RWPE2 (cell line): ENCODE measurements around the gene TWIST2.

ENCODE experiments used
- ATAC-seq: fragments of 200-7000 bp; cut with Tn5 transposase; 3 replicates; pipeline ENCODE4 v1.9.1; 2021; ENCODE audit warnings: low read depth
- DNase-seq: peaks from one replicate; pipeline ENCODE4 v3.0.0-alpha.2; 2020; ENCODE audit warnings: low spot score
- H3K27ac ChIP-seq: fragments of 450-650 bp; 2 replicates; pipeline ENCODE4 v1.5.1; 2017; ENCODE audit warnings: mild to moderate bottlenecking; ENCODE audit not compliant: poor library complexity, severe bottlenecking
- H3K27me3 ChIP-seq: fragments of 250-450 bp; sonication (Bioruptor Pico); 2 replicates; pipeline ENCODE4 v1.5.1; 2021; ENCODE audit warnings: mild to moderate bottlenecking, moderate library complexity; ENCODE audit not compliant: insufficient read depth, poor library complexity, severe bottlenecking
- H3K36me3 ChIP-seq: fragments of 250-450 bp; sonication (Bioruptor Pico); 2 replicates; pipeline ENCODE4 v1.5.1; 2020; ENCODE audit warnings: low read depth, mild to moderate bottlenecking, moderate library complexity
- H3K4me1 ChIP-seq: fragments of 250-450 bp; sonication (Bioruptor Pico); 2 replicates; pipeline ENCODE4 v1.5.1; 2021; ENCODE audit warnings: mild to moderate bottlenecking, moderate library complexity; ENCODE audit not compliant: insufficient read depth, poor library complexity, severe bottlenecking
- H3K4me3 ChIP-seq: fragments of 250-450 bp; sonication (Bioruptor Pico); 2 replicates; pipeline ENCODE4 v1.5.1; 2021; ENCODE audit warnings: mild to moderate bottlenecking, moderate library complexity; ENCODE audit not compliant: severe bottlenecking
- H3K9me3 ChIP-seq: fragments of 250-450 bp; sonication (Bioruptor Pico); 2 replicates; pipeline ENCODE4 v1.5.1; 2021; ENCODE audit warnings: mild to moderate bottlenecking, moderate library complexity; ENCODE audit not compliant: severe bottlenecking
- CTCF ChIP-seq: fragments of 450-650 bp; IDR thresholded peaks from one replicate; pipeline ENCODE4 v1.5.1; 2017; ENCODE audit warnings: mild to moderate bottlenecking, moderate library complexity; ENCODE audit not compliant: poor library complexity, severe bottlenecking

The TWIST2 gene

DNA sequence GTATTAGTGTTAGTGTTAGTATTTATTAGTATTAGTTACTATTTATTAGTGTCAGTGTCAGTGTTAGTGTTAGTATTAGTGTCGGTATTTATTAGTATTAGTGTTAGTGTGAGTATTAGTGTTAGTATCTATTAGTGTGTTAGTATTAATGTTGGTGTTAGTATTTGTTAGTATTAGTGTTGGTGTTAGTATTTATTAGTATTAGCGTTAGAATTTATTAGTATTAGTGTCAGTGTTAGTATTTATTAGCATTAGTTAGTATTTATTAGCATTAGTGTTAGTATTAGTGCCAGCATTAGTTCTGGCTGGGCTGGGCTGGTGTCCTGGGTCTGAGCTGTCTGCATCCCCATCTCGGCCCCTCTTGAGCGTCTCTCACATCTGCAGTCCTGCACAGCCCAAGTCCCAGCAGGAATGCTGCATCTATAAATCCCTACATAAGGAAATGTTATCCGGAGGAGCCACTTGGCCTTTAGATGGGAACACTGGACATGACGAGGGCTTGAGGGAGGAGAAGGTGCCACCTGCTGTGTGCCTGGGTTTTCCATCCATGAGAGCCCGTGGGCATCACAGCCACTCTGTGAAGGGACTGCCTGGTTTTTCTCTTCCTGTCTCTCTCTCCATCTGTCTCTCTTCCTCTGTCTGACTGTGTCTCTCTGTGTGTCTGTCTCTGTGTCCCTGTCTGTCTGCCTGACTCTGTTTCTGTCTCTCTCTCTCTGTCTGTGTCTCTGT is 33.6 kb downstream of the TWIST2 start:
- ATAC-seq, result no peak
- Histone ChIP-seq H3K4me1 (no peaks in the 10 kb centered on the region), H3K4me3 (no peak overlapping the region), H3K36me3 (no peaks in the 10 kb centered on the region), H3K27me3 (no peaks in the 10 kb centered on the region), H3K27ac (no peak overlapping the region), H3K9me3 (no peaks in the 10 kb centered on the region)
- DNase-seq, result no peak
- TF ChIP-seq CTCF, result no peak

GRCh38 chr2:238882082-238882755 is 34.3 kb downstream of the TWIST2 start:
- Histone ChIP-seq H3K36me3 (no peaks in the 10 kb centered on the region), H3K27ac (no peak overlapping the region), H3K27me3 (no peaks in the 10 kb centered on the region), H3K9me3 (no peaks in the 10 kb centered on the region), H3K4me3 (no peak overlapping the region), H3K4me1 (no peaks in the 10 kb centered on the region)
- no peak for TF ChIP-seq CTCF
- ATAC-seq (peak; percentile 45; the same call in 2 of the 3 replicates), DNase-seq (no peak)

DNA sequence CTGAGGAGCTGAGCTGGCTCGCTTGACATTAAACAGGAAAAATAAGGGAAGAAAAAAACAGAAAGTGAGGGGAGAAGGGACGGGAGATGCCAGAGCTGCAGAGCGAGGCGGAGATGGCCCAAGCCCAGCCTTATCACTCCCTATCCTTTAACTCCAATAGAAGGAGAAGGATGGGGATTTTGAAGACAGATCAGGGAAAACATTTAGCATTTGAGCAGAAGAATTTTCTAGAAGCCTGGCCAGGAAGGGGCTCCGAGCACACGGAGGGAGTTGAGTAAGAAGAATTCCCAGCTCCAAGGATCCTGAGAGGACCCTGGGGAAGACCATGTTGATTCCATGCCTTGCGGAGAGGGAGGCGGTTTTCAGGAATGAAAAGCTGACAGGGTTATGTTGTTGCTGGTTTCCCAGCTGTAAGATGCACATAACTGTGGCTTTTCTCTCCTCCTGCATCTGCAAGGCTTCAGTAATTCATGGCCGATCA is 35.6 kb downstream of the TWIST2 start:
- no peaks in the 10 kb centered on the region for H3K36me3 ChIP-seq
- no peaks in the 10 kb centered on the region for H3K4me1 ChIP-seq
- TF ChIP-seq CTCF, result no peak
- ATAC-seq (no peak), DNase-seq (no peak)
- no peaks in the 10 kb centered on the region for H3K9me3 ChIP-seq
- no peaks in the 10 kb centered on the region for H3K27me3 ChIP-seq
- no peak overlapping the region for H3K4me3 ChIP-seq
- no peak overlapping the region for H3K27ac ChIP-seq

DNA sequence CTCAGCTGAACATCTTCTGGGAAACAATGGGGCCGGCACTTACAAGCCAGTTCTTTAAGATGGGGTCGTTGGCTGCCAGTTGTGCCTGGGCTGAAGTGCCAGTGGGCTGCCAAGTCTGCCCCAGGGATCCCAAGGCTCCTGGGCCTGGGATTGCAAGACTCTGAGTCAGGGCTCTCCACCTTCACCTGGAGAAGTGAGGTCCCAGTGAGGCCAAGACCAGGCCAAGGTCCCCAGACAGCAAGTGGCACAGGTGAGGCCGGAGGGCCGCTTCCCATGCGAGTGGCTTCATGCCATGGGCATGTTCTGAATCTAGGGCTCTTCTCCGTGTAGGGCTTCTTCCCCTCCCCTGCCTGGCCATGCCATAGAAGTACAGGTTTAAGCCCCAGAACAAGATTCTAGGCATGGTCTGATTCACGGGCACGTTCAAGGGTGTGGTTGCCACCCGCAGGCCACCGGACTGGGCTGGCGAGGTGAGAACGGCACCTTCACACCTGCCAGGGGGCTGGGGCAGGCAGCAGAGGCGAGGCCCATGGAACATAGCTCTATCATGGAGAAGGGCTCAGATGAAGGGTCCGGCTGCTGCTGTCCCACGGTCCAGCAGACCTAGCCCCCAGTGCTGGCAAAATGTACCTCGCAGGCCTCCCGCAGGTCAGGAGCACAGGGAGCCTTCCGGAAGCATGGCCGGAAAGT is 36.4 kb downstream of the TWIST2 start:
- no peak for TF ChIP-seq CTCF
- Histone ChIP-seq H3K27me3 (no peaks in the 10 kb centered on the region), H3K9me3 (no peaks in the 10 kb centered on the region), H3K4me3 (no peak overlapping the region), H3K4me1 (no peaks in the 10 kb centered on the region), H3K36me3 (no peaks in the 10 kb centered on the region), H3K27ac (no peak overlapping the region)
- ATAC-seq (no peak), DNase-seq (no peak)
